Measurements from ENCODE around the gene SNX15.

The SNX15 gene

GRCh38 chr11:65058012-65058411 lies 30.8 kb downstream of the SNX15 start:
- ChIA-PET POLR2A (ENCODE audit: low non-redundant PET) (interaction anchor here (0.5 kb wide), 1 partner anchor 25 kb away, joined by 3 read pairs; no protein-coding TSS in a partner anchor), CTCF (interaction anchor here (0.9 kb wide), 1 partner anchor 18 kb away, joined by 3 read pairs; no protein-coding TSS in a partner anchor)
- no peak overlapping the region for H3K27ac ChIP-seq
- no peak for DNase-seq (ENCODE audit: low spot score)
- TF ChIP-seq CTCF (conservative IDR thresholded peaks at IDR 0.05; ENCODE audit: low read depth) = no peak

GRCh38 chr11:65058419-65059054 lies 31.3 kb downstream of the SNX15 start, which contains the start of gene NAALADL1:
NAALADL1 (minus strand) TSS chr11:65058553; CDS start chr11:65058521, 32 bp downstream.
- POLR2A ChIA-PET (ENCODE audit: low non-redundant PET) = interaction anchor here (0.5 to 0.7 kb wide), 2 partner anchors 25 to 38 kb away, joined by 3 read pairs; no protein-coding TSS in a partner anchor
- CTCF ChIA-PET = interaction anchor here (0.6 kb wide), 1 partner anchor 74 kb away, joined by 3 read pairs; no protein-coding TSS in a partner anchor
- DNase-seq (ENCODE audit: low spot score) = no peak
- H3K27ac ChIP-seq = no peak within 1 kb of the TSS
- TF ChIP-seq CTCF (conservative IDR thresholded peaks at IDR 0.05; ENCODE audit: low read depth) = no peak

GRCh38 chr11:65059523-65059922 lies 32.3 kb downstream of the SNX15 start:
- H3K27ac ChIP-seq = no peak overlapping the region
- DNase-seq (ENCODE audit: low spot score) = no peak
- CTCF ChIA-PET = no interaction called here
- POLR2A ChIA-PET (ENCODE audit: low non-redundant PET) = no interaction called here
- TF ChIP-seq CTCF (conservative IDR thresholded peaks at IDR 0.05; ENCODE audit: low read depth) = no peak

- CTCF ChIA-PET = no interaction called here
- no peak for DNase-seq (ENCODE audit: low spot score)
- TF ChIP-seq CTCF (conservative IDR thresholded peaks at IDR 0.05; ENCODE audit: low read depth) = no peak
- H3K27ac ChIP-seq = no peak overlapping the region
- POLR2A ChIA-PET (ENCODE audit: low non-redundant PET) = no interaction called here
These were observed 33.0 kb downstream of the SNX15 start for GRCh38 chr11:65059959-65060824.

GRCh38 chr11:65060913-65061408 lies 33.7 kb downstream of the SNX15 start:
- ChIA-PET POLR2A (ENCODE audit: low non-redundant PET) (no interaction called here), CTCF (no interaction called here)
- DNase-seq (ENCODE audit: low spot score) = no peak
- TF ChIP-seq CTCF (conservative IDR thresholded peaks at IDR 0.05; ENCODE audit: low read depth) = no peak; the same call in 1 of the 2 replicates
- no peak overlapping the region for H3K27ac ChIP-seq

- H3K27ac ChIP-seq = no peak overlapping the region
- CTCF ChIA-PET = interaction anchor here (0.6 kb wide), 1 partner anchor 15 kb away, joined by 4 read pairs; no protein-coding TSS in a partner anchor
- no peak for TF ChIP-seq CTCF (conservative IDR thresholded peaks at IDR 0.05; ENCODE audit: low read depth)
- POLR2A ChIA-PET (ENCODE audit: low non-redundant PET) = no interaction called here
- DNase-seq (ENCODE audit: low spot score) = no peak
These were observed 36.3 kb downstream of the SNX15 start for GRCh38 chr11:65063532-65063931.

All from RWPE1 (cell line).